Neural cell (in vitro differentiated cells): ENCODE data around the gene ATAD1.

Experiments used
- CTCF ChIP-seq: fragments of 450-650 bp; IDR thresholded peaks from 2 replicates; pipeline ENCODE4 v1.5.1; 2014; ENCODE audit warnings: antibody characterized with exemption, mild to moderate bottlenecking, moderate library complexity; ENCODE audit not compliant: poor library complexity, severe bottlenecking
- POLR2AphosphoS5 ChIP-seq: IDR thresholded peaks from 2 replicates; pipeline ENCODE4 v1.6.1; 2012
- RAD21 ChIP-seq: fragments of 450-650 bp; conservative IDR thresholded peaks from 2 replicates; pipeline ENCODE4 v1.6.1; 2014; ENCODE audit warnings: antibody characterized with exemption, mild to moderate bottlenecking, moderate library complexity

GRCh38 chr10:87722716-87723115 lies 95.3 kb downstream of the ATAD1 start:
- TF ChIP-seq CTCF (no peak), POLR2AphosphoS5 (no peak), RAD21 (no peak)
